Epithelial cell of proximal tubule (primary cell): Measurements from ENCODE around the gene ULK4. TPM values are rescaled to one million over a fixed set of nuclear protein-coding genes. Genes with fewer than 3 reads are reported as not detected.
"Not testable (repeated sequence)": the region's sequence is repeated elsewhere in the genome, so short reads cannot be mapped to it uniquely, and the experiment has no call there.

Source experiments
- DNase-seq: peaks from one replicate; pipeline ENCODE4 v3.0.0-alpha.2; 2011; ENCODE audit warnings: low read depth
- H3K4me3 ChIP-seq: 2 replicates; pipeline ENCODE4 v1.5.1; 2011; ENCODE audit warnings: low read depth, mild to moderate bottlenecking, low read length
- total RNA-seq: library from RNA; depleted of rRNA; stranded (reverse); fragments of >200 nt; gene quantifications from 2 replicates; pipeline ENCODE4 v1.2.3, GENCODE V29; 2015
- TF ChIP-seq, protein P1 (sequence below): conservative IDR thresholded peaks from 2 replicates; pipeline ENCODE4 v1.5.1; 2012; ENCODE audit warnings: low read depth, mild to moderate bottlenecking, low read length

Gene ULK4
- total RNA-seq, 1 donor from 2014 or later: 2.2 TPM

- H3K4me3 ChIP-seq: no peak overlapping the region
- TF ChIP-seq, protein P1, sequence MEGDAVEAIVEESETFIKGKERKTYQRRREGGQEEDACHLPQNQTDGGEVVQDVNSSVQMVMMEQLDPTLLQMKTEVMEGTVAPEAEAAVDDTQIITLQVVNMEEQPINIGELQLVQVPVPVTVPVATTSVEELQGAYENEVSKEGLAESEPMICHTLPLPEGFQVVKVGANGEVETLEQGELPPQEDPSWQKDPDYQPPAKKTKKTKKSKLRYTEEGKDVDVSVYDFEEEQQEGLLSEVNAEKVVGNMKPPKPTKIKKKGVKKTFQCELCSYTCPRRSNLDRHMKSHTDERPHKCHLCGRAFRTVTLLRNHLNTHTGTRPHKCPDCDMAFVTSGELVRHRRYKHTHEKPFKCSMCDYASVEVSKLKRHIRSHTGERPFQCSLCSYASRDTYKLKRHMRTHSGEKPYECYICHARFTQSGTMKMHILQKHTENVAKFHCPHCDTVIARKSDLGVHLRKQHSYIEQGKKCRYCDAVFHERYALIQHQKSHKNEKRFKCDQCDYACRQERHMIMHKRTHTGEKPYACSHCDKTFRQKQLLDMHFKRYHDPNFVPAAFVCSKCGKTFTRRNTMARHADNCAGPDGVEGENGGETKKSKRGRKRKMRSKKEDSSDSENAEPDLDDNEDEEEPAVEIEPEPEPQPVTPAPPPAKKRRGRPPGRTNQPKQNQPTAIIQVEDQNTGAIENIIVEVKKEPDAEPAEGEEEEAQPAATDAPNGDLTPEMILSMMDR: no peak
- peak; percentile 79 for DNase-seq
Measured at GRCh38 chr3:41710646-41711388, 251.1 kb downstream of the ULK4 start.

- DNase-seq, H3K4me3 ChIP-seq: not testable (repeated sequence)
Measured at GRCh38 chr3:41709213-41709612, 252.7 kb downstream of the ULK4 start.

GRCh38 chr3:41708176-41708575 is 253.7 kb downstream of the ULK4 start:
- no peak overlapping the region for H3K4me3 ChIP-seq
- no peak for DNase-seq
- TF ChIP-seq, protein P1: no peak

DNA sequence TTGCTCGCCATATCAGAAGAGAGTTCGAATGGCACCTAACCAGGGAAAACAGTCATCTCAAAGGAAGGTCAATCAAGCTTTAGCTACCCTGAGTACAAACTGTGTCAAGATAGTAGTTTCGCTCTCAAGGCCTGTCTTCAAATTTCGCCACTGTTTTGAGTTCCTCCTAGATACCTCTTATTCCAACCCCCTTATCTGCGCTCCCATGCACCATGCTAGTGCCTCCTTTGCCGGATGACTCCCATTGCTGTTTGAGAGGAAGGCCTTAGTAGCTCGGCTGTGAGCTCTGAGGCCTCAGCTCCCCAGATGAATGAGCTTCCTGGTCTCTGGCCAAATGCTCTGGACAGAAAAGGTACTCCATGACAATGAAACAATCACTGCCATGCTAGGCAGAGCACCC is 256.0 kb downstream of the ULK4 start:
- DNase-seq: no peak
- H3K4me3 ChIP-seq: no peak overlapping the region
- TF ChIP-seq, protein P1: no peak

GRCh38 chr3:41701191-41701698 is 260.7 kb downstream of the ULK4 start:
- no peak for DNase-seq
- TF ChIP-seq, protein P1: no peak
- H3K4me3 ChIP-seq: no peak overlapping the region

DNA sequence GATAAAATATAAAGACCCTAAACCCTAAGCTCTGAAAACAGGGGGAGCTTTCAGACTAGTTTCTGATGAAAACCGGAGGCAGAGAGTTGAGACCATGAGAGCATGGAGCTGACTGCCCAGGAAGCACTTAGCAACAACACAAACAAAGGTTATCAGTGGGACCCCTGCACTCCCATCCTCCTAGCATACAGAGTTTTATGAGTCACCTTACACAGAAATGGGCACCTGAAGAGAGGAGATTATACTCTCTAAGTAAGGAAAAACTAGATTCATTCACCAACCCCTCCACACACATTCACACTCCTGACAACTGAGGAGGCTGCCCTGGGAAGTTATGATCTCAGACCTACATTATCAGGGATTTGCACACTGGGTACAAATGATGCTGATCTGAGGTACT is 261.7 kb downstream of the ULK4 start:
- no peak overlapping the region for H3K4me3 ChIP-seq
- TF ChIP-seq, protein P1: no peak
- no peak for DNase-seq

DNA sequence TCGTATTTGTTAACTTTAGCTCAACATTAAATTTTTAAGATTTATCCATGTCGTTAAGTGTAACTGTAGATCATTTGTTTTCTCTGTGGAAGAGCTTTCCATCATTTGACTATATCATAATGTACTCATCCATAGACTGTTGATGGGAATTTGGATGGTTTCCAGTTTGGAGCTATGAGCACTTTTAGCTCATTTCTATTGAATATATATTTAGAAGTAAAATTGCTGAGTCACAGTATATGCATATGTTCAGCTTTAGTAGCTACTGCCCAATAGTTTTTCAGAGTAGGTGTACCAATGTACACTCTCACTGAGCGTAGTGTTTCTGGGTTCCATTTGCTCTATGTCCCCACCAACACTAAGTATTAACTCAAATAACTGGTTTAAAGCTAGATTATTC is 263.0 kb downstream of the ULK4 start:
- H3K4me3 ChIP-seq: no peak overlapping the region
- no peak for DNase-seq
- TF ChIP-seq, protein P1: no peak
